Measurements from ENCODE around the gene FDPS.

- TF ChIP-seq REST (IDR thresholded peaks at IDR 0.05; ENCODE audit: insufficient read depth in 1 of 2, low read depth in 2 of 2, low read length in 2 of 2): no peak
- TF ChIP-seq POLR2AphosphoS5 (IDR thresholded peaks at IDR 0.05; ENCODE audit: low read depth, low read length): no peak
- no peak for TF ChIP-seq FOXP2 (optimal IDR thresholded peaks at IDR 0.05; ENCODE audit: borderline replicate concordance, extremely low read depth, extremely low read length, insufficient read depth)
- no peak for TF ChIP-seq SIN3A (IDR thresholded peaks at IDR 0.05; ENCODE audit: borderline replicate concordance, insufficient read depth, low read length)
- no peak for TF ChIP-seq TAF1 (IDR thresholded peaks at IDR 0.05; ENCODE audit: borderline replicate concordance, insufficient read depth, low read length)
These were observed 26.3 kb downstream of the FDPS start for GRCh38 chr1:155334962-155335361.
